Measurements from ENCODE around the gene GFPT2.

- TF ChIP-seq ZNF621 (tag by site-specific recombination; IDR thresholded peaks at IDR 0.05): no peak
- TF ChIP-seq, protein P1, sequence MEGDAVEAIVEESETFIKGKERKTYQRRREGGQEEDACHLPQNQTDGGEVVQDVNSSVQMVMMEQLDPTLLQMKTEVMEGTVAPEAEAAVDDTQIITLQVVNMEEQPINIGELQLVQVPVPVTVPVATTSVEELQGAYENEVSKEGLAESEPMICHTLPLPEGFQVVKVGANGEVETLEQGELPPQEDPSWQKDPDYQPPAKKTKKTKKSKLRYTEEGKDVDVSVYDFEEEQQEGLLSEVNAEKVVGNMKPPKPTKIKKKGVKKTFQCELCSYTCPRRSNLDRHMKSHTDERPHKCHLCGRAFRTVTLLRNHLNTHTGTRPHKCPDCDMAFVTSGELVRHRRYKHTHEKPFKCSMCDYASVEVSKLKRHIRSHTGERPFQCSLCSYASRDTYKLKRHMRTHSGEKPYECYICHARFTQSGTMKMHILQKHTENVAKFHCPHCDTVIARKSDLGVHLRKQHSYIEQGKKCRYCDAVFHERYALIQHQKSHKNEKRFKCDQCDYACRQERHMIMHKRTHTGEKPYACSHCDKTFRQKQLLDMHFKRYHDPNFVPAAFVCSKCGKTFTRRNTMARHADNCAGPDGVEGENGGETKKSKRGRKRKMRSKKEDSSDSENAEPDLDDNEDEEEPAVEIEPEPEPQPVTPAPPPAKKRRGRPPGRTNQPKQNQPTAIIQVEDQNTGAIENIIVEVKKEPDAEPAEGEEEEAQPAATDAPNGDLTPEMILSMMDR (tag by site-specific recombination; IDR thresholded peaks at IDR 0.05): no peak
- no peak for TF ChIP-seq ZNF449 (tag by site-specific recombination; IDR thresholded peaks at IDR 0.05)
- TF ChIP-seq ZNF416 (tag by site-specific recombination; IDR thresholded peaks at IDR 0.05): no peak
- TF ChIP-seq ZNF777 (tag by site-specific recombination; IDR thresholded peaks at IDR 0.05; ENCODE audit: borderline replicate concordance): no peak
- TF ChIP-seq ZBTB7A (tag by site-specific recombination; IDR thresholded peaks at IDR 0.05; ENCODE audit: low read depth): no peak
Observed at GRCh38 chr5:180345186-180345585, 8.0 kb downstream of the GFPT2 start.

Data from HEK293 (cell line).